Gastroesophageal sphincter (tissue), 4 donors: ENCODE results near the gene DLK1. TPM values are rescaled to one million over a fixed set of nuclear protein-coding genes. Genes with fewer than 3 reads are reported as not detected.

Experiments
- ATAC-seq: fragments of 150-250 bp; one replicate; pipeline ENCODE4 v1.9.1; 2016; ENCODE audit warnings: mild to moderate bottlenecking, moderate library complexity
- H3K27ac ChIP-seq, 4 donors: fragments of 200-600 bp; sonication (generic) in 3 of 4; 1 replicate in 3 of 4; 2 replicates in 1 of 4; pipeline ENCODE4 v1.5.1; 2016 to 2019
- H3K27me3 ChIP-seq: fragments of 200-600 bp; sonication (generic); one replicate; pipeline ENCODE4 v1.5.1; 2019
- H3K36me3 ChIP-seq, 2 donors: fragments of 200-600 bp; sonication (generic); one replicate each; pipeline ENCODE4 v1.5.1; 2019; ENCODE audit warnings: control low read depth in 1 of 2
- H3K4me1 ChIP-seq, 3 donors: fragments of 200-600 bp; sonication (generic); 1 replicate in 2 of 3; 2 replicates in 1 of 3; pipeline ENCODE4 v1.5.1; 2016 to 2019; ENCODE audit warnings: control low read depth in 2 of 3
- H3K4me3 ChIP-seq, 2 donors: fragments of 200-600 bp; sonication (generic); one replicate each; pipeline ENCODE4 v1.5.1; 2019; ENCODE audit warnings: mild to moderate bottlenecking in 1 of 2, moderate library complexity in 1 of 2
- H3K9me3 ChIP-seq, 3 donors: fragments of 200-600 bp; sonication (generic); one replicate each; pipeline ENCODE4 v1.5.1; 2017 to 2019; ENCODE audit warnings: control low read depth in 2 of 3
- CTCF ChIP-seq, 4 experiments: fragments of 200-600 bp in 2 of 4; fragments of 450-650 bp in 2 of 4; sonication (generic) in 1 of 4; IDR thresholded peaks; one replicate each; pipeline ENCODE4 v1.5.1; 2017 to 2019; ENCODE audit warnings: antibody characterized with exemption in 4 of 4, mild to moderate bottlenecking in 2 of 4, moderate library complexity in 2 of 4
- EP300 ChIP-seq: sonication (generic); formaldehyde crosslinking; IDR thresholded peaks from one replicate; pipeline ENCODE4 v1.6.1; 2017; ENCODE audit warnings: antibody characterized with exemption, mild to moderate bottlenecking
- POLR2A ChIP-seq, 2 donors: fragments of 450-650 bp; IDR thresholded peaks; one replicate each; pipeline ENCODE4 v1.6.1; 2017; ENCODE audit warnings: antibody characterized with exemption in 2 of 2, mild to moderate bottlenecking in 2 of 2, moderate library complexity in 1 of 2
- POLR2AphosphoS5 ChIP-seq: sonication (generic); formaldehyde crosslinking; IDR thresholded peaks from one replicate; pipeline ENCODE4 v1.6.1; 2017; ENCODE audit warnings: antibody characterized with exemption
- WGBS, 2 donors: methylation state at CpG; one replicate each; pipeline ENCODE4 v1.1.5; 2018; ENCODE audit warnings: low coverage in 1 of 2; 5-methylcytosine and 5-hydroxymethylcytosine counted together
- total RNA-seq, 4 donors: library from RNA; depleted of rRNA; stranded (reverse); fragments of >200 nt; gene quantifications; one replicate each; pipeline ENCODE4 v1.1.0, GENCODE V29; 2016

The DLK1 gene
- total RNA-seq, 4 donors from 2014 or later: not detected

- 74 to 85% methylated on average over 6 of the region's 6 CpGs for WGBS, 2 donors
- no peak for ATAC-seq
- TF ChIP-seq POLR2AphosphoS5 (no peak), EP300 (no peak), CTCF (IDR thresholded peaks at IDR 0.05) (no peak), POLR2A (IDR thresholded peaks at IDR 0.05) (no peak)
- peaks cover 0 to 18% (median 3%) of the 10 kb centered on the region in 3 donors for H3K4me1 ChIP-seq
- H3K9me3 ChIP-seq: no peaks in the 10 kb centered on the region
- no peak overlapping the region for H3K27ac ChIP-seq
- peaks cover 12% of the 10 kb centered on the region for H3K27me3 ChIP-seq
- H3K36me3 ChIP-seq: no peaks in the 10 kb centered on the region
- H3K4me3 ChIP-seq: no peak overlapping the region
Observed at GRCh38 chr14:100684154-100684553, 42.5 kb upstream of the DLK1 start.

GRCh38 chr14:100684961-100685360, 41.7 kb upstream of the DLK1 start:
- H3K27ac ChIP-seq: no peak overlapping the region
- no peak overlapping the region for H3K4me3 ChIP-seq
- TF ChIP-seq EP300 (no peak), POLR2AphosphoS5 (no peak), POLR2A (IDR thresholded peaks at IDR 0.05) (no peak), CTCF (IDR thresholded peaks at IDR 0.05) (no peak)
- H3K9me3 ChIP-seq: no peaks in the 10 kb centered on the region
- 89 to 100% methylated on average over 1 to 6 of the region's 6 CpGs for WGBS, 2 donors
- ATAC-seq: no peak
- H3K4me1 ChIP-seq: peaks cover 0 to 10% (median 0%) of the 10 kb centered on the region in 3 donors
- H3K36me3 ChIP-seq: no peaks in the 10 kb centered on the region
- H3K27me3 ChIP-seq: peaks cover 12% of the 10 kb centered on the region

- Histone ChIP-seq H3K36me3 (no peaks in the 10 kb centered on the region), H3K27ac (no peak overlapping the region), H3K4me1 (no peaks in the 10 kb centered on the region), H3K9me3 (no peaks in the 10 kb centered on the region), H3K27me3 (peaks cover 28% of the 10 kb centered on the region), H3K4me3 (no peak overlapping the region)
- no peak for ATAC-seq
- WGBS, 2 donors: no CpG with 5 or more reads among the region's 4 CpGs
- no peak for TF ChIP-seq CTCF (IDR thresholded peaks at IDR 0.05)
- no peak for TF ChIP-seq POLR2AphosphoS5
- TF ChIP-seq EP300: no peak
- no peak for TF ChIP-seq POLR2A (IDR thresholded peaks at IDR 0.05)
Observed at GRCh38 chr14:100686858-100687257, 39.8 kb upstream of the DLK1 start.

GRCh38 chr14:100687386-100687785, 39.3 kb upstream of the DLK1 start:
- Histone ChIP-seq H3K27ac (no peak overlapping the region), H3K27me3 (peaks cover 31% of the 10 kb centered on the region), H3K4me3 (no peak overlapping the region), H3K36me3 (no peaks in the 10 kb centered on the region), H3K9me3 (no peaks in the 10 kb centered on the region), H3K4me1 (no peaks in the 10 kb centered on the region)
- WGBS, 2 donors: 100% methylated on average over 1 to 3 of the region's 12 CpGs
- no peak for ATAC-seq
- TF ChIP-seq CTCF (IDR thresholded peaks at IDR 0.05) (no peak), POLR2A (IDR thresholded peaks at IDR 0.05) (no peak), POLR2AphosphoS5 (no peak), EP300 (no peak)

- Histone ChIP-seq H3K9me3 (no peaks in the 10 kb centered on the region), H3K36me3 (no peaks in the 10 kb centered on the region), H3K4me3 (no peak overlapping the region), H3K4me1 (no peaks in the 10 kb centered on the region), H3K27me3 (peaks cover 37% of the 10 kb centered on the region), H3K27ac (no peak overlapping the region)
- ATAC-seq: no peak
- 83 to 86% methylated on average over 7 to 8 of the region's 10 CpGs for WGBS, 2 donors
- TF ChIP-seq POLR2A (IDR thresholded peaks at IDR 0.05) (no peak), EP300 (no peak), POLR2AphosphoS5 (no peak), CTCF (IDR thresholded peaks at IDR 0.05) (no peak)
Observed at GRCh38 chr14:100688051-100688450, 38.6 kb upstream of the DLK1 start.
